AG09309 (cell line): Measurements from ENCODE around the gene RASGRP3.

Experiments used
- DNase-seq: peaks from one replicate; pipeline ENCODE4 v3.0.0-alpha.2; 2010; ENCODE audit warnings: low read depth
- H3K4me3 ChIP-seq: 2 replicates; pipeline ENCODE4 v1.5.1; 2011; ENCODE audit warnings: mild to moderate bottlenecking, low read depth, low read length, moderate library complexity; ENCODE audit not compliant: control insufficient read depth
- TF ChIP-seq, protein P1 (sequence below): IDR thresholded peaks from 2 replicates; pipeline ENCODE4 v1.5.1; 2011; ENCODE audit warnings: mild to moderate bottlenecking, low read depth, low read length, inconsistent platforms; ENCODE audit not compliant: insufficient read depth, control insufficient read depth; ENCODE audit errors: missing control alignments

RASGRP3 gene

DNA sequence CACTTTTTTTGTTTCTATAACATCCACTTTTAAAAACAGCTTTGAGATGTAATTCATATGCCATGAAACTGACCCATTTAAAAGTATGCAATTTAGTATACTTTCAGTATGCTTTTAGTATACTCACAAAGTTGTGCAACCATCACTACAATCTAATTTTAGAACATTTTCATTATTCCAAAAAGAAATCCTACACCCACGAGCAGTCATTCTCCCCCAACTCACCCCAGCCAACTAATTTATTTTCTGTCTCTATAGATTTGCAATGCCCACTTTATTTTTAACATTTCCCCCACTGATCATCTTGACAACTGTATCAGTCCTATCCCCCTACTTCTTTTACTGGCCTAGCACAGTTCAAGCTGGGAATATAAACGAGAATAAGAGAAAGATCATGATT is 83.6 kb downstream of the RASGRP3 start:
- no peak overlapping the region for H3K4me3 ChIP-seq
- TF ChIP-seq, protein P1, sequence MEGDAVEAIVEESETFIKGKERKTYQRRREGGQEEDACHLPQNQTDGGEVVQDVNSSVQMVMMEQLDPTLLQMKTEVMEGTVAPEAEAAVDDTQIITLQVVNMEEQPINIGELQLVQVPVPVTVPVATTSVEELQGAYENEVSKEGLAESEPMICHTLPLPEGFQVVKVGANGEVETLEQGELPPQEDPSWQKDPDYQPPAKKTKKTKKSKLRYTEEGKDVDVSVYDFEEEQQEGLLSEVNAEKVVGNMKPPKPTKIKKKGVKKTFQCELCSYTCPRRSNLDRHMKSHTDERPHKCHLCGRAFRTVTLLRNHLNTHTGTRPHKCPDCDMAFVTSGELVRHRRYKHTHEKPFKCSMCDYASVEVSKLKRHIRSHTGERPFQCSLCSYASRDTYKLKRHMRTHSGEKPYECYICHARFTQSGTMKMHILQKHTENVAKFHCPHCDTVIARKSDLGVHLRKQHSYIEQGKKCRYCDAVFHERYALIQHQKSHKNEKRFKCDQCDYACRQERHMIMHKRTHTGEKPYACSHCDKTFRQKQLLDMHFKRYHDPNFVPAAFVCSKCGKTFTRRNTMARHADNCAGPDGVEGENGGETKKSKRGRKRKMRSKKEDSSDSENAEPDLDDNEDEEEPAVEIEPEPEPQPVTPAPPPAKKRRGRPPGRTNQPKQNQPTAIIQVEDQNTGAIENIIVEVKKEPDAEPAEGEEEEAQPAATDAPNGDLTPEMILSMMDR, result no peak
- DNase-seq, result no peak

DNA sequence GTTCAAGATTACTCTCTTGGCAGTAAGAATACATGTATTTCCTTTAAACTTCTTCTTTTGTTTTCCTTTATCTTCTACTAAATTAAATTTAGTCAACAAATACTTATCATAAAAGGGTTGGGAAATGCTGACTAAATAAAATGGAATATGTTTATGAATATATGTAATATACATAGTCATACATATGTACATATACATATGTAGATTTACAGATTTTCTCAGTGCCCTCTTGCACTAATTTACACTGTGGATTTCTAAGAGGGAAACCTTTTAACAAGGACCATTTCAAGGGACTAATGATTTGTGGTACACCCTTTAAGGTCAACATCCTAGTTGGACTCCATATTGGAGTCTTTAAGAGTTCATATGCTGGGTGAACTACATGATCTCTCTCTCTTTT is 85.4 kb downstream of the RASGRP3 start:
- H3K4me3 ChIP-seq, result no peak overlapping the region
- no peak for DNase-seq
- TF ChIP-seq, protein P1, result no peak

DNA sequence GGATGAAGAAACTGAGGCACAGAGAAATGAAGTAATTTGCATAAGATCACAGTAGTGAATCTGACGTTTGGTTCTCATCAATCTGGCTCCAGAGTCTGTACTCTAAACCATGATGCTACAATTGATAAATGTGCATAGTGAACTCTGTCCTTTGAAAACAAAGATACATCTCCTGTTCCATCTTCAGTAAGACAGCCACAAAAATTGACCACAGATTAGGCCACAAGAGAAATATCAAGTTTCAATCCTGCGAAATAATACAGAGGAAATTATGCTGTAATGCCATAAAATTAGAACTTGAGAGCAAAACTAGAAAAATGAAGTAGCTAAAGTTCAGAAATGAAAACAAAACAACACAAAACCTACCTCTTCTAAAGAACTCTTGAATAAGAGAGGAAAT is 94.2 kb downstream of the RASGRP3 start:
- no peak for DNase-seq
- TF ChIP-seq, protein P1, result no peak
- H3K4me3 ChIP-seq, result no peak overlapping the region

DNA sequence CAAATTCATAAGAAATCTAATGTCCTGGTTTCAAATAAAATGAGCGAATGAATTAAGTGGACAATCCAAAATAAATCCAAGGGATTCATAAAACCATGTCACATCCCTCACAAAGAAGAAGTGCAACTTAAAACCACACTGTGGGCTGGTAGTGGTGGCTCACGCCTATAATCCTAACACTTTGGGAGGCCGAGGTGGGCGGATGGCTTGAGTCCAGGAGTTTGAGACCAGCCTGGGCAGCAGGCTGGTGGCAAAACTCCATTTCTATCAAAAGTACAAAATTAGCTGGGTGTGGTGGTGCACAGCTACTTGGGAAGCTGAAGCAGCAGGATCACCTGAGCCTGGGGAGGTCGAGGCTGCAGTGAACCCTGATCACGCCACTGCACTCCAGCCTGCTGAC is 97.2 kb downstream of the RASGRP3 start:
- DNase-seq, result no peak
- TF ChIP-seq, protein P1, result no peak
- H3K4me3 ChIP-seq, result no peak overlapping the region

DNA sequence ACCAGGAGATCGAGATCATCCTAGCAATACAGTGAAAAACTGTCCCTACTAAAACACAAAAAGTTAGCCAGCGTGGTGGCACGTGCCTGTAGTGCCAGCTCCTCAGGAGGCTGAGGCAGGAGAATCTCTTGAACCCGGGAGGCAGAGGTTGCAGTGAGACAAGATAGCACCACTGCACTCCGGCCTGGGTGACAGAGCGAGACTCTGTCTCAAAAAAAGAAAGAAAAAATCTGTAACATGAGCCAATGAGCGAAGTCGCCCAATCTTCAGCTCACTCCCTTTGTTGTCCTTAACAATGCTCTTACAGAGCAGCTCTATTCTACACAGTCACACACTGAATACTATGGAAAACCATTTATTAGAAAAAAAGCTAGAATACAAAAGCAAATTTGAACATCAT is 100.6 kb downstream of the RASGRP3 start:
- TF ChIP-seq, protein P1, result no peak
- no peak for DNase-seq
- H3K4me3 ChIP-seq, result no peak overlapping the region

DNA sequence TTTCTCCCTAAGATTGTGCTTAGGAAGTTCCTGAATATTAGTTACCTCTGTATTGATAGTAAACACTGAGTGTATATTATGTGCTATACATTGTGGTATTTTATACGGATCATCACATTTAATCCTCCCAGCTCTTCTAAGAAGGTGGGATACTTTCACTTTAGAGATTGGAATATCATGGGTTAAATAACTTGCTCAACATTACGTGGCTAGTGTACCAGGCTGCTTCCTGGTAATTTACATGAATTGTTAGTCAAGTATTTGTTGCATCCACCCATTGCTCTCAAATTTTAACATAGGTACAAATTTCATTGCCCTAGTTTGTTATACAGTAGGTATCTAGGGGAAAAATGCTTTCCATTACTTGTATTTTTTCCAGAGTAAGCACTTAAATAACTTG is 101.2 kb downstream of the RASGRP3 start:
- H3K4me3 ChIP-seq, result no peak overlapping the region
- TF ChIP-seq, protein P1, result no peak
- DNase-seq, result no peak

DNA sequence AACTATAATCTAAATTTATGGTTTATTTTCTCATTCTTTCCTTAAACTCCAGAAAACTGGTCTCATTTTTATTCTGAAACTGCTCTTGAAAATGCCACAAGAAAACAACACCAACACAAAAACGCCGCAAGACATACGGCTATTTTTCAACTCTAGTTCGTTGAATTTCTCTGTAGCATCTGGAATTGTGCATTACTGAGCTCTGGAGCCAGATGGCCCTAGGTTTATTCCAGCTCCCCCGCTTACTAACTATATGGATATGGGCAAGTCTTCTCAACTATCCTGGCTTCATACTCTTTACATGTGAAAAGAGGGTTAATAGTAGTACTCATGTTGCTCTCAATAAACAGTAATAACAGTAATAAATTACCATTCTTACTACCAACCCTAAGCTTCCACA is 102.8 kb downstream of the RASGRP3 start:
- no peak for DNase-seq
- TF ChIP-seq, protein P1, result no peak
- H3K4me3 ChIP-seq, result no peak overlapping the region
